K562 (cell line): ENCODE results near the gene CACNG5. TPM values are rescaled to one million over a fixed set of nuclear protein-coding genes. Genes with fewer than 3 reads are reported as not detected.

Experiments
- ATAC-seq: fragments of 200-7000 bp; cut with Tn5 transposase; 3 replicates; pipeline ENCODE4 v1.9.1; 2020; ENCODE audit warnings: moderate library complexity
- BruUV-seq: library from RNA; stranded (reverse); fragments of 400-500 nt; replicated peaks from 2 replicates; lab custom pipeline; 2021; lab: Mats Ljungman, UMichigan
- CTCF ChIA-PET: fragments of 300-600 bp; formaldehyde crosslinking; extraction: SDS; loops from one replicate; lab custom pipeline; 2021; ENCODE audit warnings: low intra/inter-chr PET ratio; lab: Yijun Ruan, JAX
- POLR2A ChIA-PET: fragments of 300-600, 350-650 bp; sonication (Branson Sonifier 250); formaldehyde crosslinking; extraction: SDS; loops from one replicate; lab custom pipeline; 2021; ENCODE audit warnings: antibody characterized with exemption, inconsistent platforms; lab: Yijun Ruan, JAX
- DNase-seq, 4 experiments: peaks; one replicate each; pipeline versions ENCODE4 v3.0.0 to v3.0.0-alpha.2; 2011 to 2018; ENCODE audit warnings: low spot score in 3 of 4, mixed read lengths in 3 of 4; ENCODE audit errors: extremely low read depth in 1 of 4
- FAIRE-seq: peaks from 2 replicates; lab custom pipeline; 2011; peaks lifted over from hg19 to GRCh38; lab: Jason Lieb, UNC
- H2AFZ ChIP-seq: 2 replicates; pipeline ENCODE4 v1.6.0; 2011; ENCODE audit warnings: low read depth, low read length, control low read depth, inconsistent platforms
- H3K27ac ChIP-seq: fragments of 200-600 bp; 3 replicates; pipeline ENCODE4 v1.8.0; 2011; ENCODE audit warnings: low read depth, mild to moderate bottlenecking, control low read depth, inconsistent platforms, low read length, moderate library complexity, mixed read lengths; ENCODE audit errors: extremely low read depth
- H3K27me3 ChIP-seq, 2 experiments: fragments of 300-600 bp in 1 of 2; 2 replicates in 1 of 2; 3 replicates in 1 of 2; pipeline versions ENCODE4 v1.6.0 to v1.8.0; 2011; ENCODE audit warnings: inconsistent platforms in 2 of 2, low read length in 2 of 2, mild to moderate bottlenecking in 1 of 2, mixed read lengths in 1 of 2, moderate library complexity in 1 of 2; ENCODE audit not compliant: control insufficient read depth in 2 of 2, insufficient read depth in 2 of 2
- H3K36me3 ChIP-seq: fragments of 300-600 bp; 3 replicates; pipeline ENCODE4 v1.8.0; 2011; ENCODE audit warnings: mild to moderate bottlenecking, low read length, inconsistent platforms; ENCODE audit not compliant: control insufficient read depth, insufficient read depth
- H3K4me1 ChIP-seq, 2 experiments: fragments of 200-600 bp in 1 of 2; replicated peaks in 1 of 2; 2 replicates in 1 of 2; 3 replicates in 1 of 2; pipeline versions ENCODE4 v1.5.1 to v1.8.0; 2011; ENCODE audit warnings: inconsistent platforms in 2 of 2, low read length in 2 of 2, mild to moderate bottlenecking in 1 of 2, mixed read lengths in 1 of 2, moderate library complexity in 1 of 2; ENCODE audit not compliant: control insufficient read depth in 2 of 2, insufficient read depth in 2 of 2
- H3K4me2 ChIP-seq: 2 replicates; pipeline ENCODE4 v1.6.1; 2011; ENCODE audit warnings: low read length, control low read depth, inconsistent platforms, mixed read lengths; ENCODE audit not compliant: insufficient read depth
- H3K4me3 ChIP-seq: fragments of 200-600 bp; sonication (generic), shearing (Covaris generic); 2 replicates; pipeline ENCODE4 v1.5.1; 2016; ENCODE audit warnings: control low read depth, inconsistent platforms
- H3K79me2 ChIP-seq: fragments of 200-600 bp; 3 replicates; pipeline ENCODE4 v1.8.0; 2011; ENCODE audit warnings: low read length, inconsistent platforms; ENCODE audit not compliant: control insufficient read depth, insufficient read depth
- H3K9ac ChIP-seq, 2 experiments: 2 replicates each; pipeline versions ENCODE4 v1.6.0 to v1.6.1; 2011; ENCODE audit warnings: low read depth in 2 of 2, low read length in 2 of 2, control low read depth in 1 of 2, inconsistent platforms in 1 of 2, mild to moderate bottlenecking in 1 of 2, mixed read lengths in 1 of 2; ENCODE audit not compliant: insufficient read depth in 1 of 2
- H3K9me1 ChIP-seq: one replicate; pipeline ENCODE4 v1.6.0; 2011; ENCODE audit warnings: inconsistent platforms, mild to moderate bottlenecking, low read length, moderate library complexity; ENCODE audit not compliant: control insufficient read depth, insufficient read depth
- H3K9me3 ChIP-seq: replicated peaks from 2 replicates; pipeline ENCODE4 v1.5.1; 2011; ENCODE audit warnings: low read depth, low read length, inconsistent platforms; ENCODE audit not compliant: control insufficient read depth, insufficient read depth
- H4K20me1 ChIP-seq: replicated peaks from 2 replicates; pipeline ENCODE4 v1.6.1; 2011; ENCODE audit warnings: low read length, inconsistent platforms, mixed read lengths; ENCODE audit not compliant: control insufficient read depth, insufficient read depth
- BHLHE40 ChIP-seq: IDR thresholded peaks from 2 replicates; pipeline ENCODE4 v1.6.1; 2011; ENCODE audit warnings: low read length, improper control_type of control experiment
- CEBPG ChIP-seq, 3 experiments: fragments of 200-800 bp in 1 of 3; sonication (Bioruptor generic) in 1 of 3; sonication (generic) in 1 of 3; formaldehyde crosslinking in 1 of 3; IDR thresholded peaks in 2 of 3; conservative IDR thresholded peaks in 1 of 3; 2 replicates each; pipeline versions ENCODE4 v1.6.1 to v1.8.0; 2016 to 2022; ENCODE audit warnings: missing compliant biosample characterization in 2 of 3, missing genetic modification characterization in 2 of 3, mild to moderate bottlenecking in 1 of 3, missing genetic modification reagents in 1 of 3
- HDAC6 ChIP-seq: IDR thresholded peaks from 2 replicates; pipeline ENCODE4 v1.6.1; 2012; ENCODE audit warnings: low read depth, mild to moderate bottlenecking, control low read depth, inconsistent platforms, low read length, moderate library complexity
- MAFG ChIP-seq: fragments of 450-650 bp; conservative IDR thresholded peaks from 2 replicates; pipeline ENCODE4 v1.6.1; 2016; ENCODE audit warnings: missing genetic modification characterization, missing compliant biosample characterization
- WHSC1 ChIP-seq: IDR thresholded peaks from one replicate; pipeline ENCODE4 v1.6.1; 2012; ENCODE audit warnings: low read length, control low read depth, inconsistent platforms
- ZNF316 ChIP-seq: fragments of 450-650 bp; IDR thresholded peaks from 2 replicates; pipeline ENCODE4 v1.6.1; 2016
- WGBS: fragments of 100-300 bp; shearing (Covaris generic); methylation state at CpG from one replicate; pipeline ENCODE4 v1.1.6; 2016; ENCODE audit warnings: low coverage, mixed read lengths; ENCODE audit not compliant: insufficient coverage; ENCODE audit errors: missing lambda C conversion rate; 5-methylcytosine and 5-hydroxymethylcytosine counted together
- in situ Hi-C: fragments of 300-500 bp; cut with MboI; formaldehyde crosslinking; loops from 4 replicates; pipeline ENCODE4 v1.15.0; 2018; ENCODE audit warnings: inconsistent platforms, mixed read lengths
- intact Hi-C: fragments of 100-400 bp; cut with micrococcal nuclease; formaldehyde crosslinking; loops from 2 replicates; pipeline ENCODE4 v1.14.2; 2022
- polyA plus RNA-seq, 8 experiments: library from polyadenylated mRNA; depleted of rRNA in 4 of 8; stranded (reverse) in 5 of 8; unstranded in 3 of 8; fragments of >200 nt; fragmentation: Nextera tagmentation in 2 of 8; fragmentation: Illumina TruSeq in 1 of 8; extraction: Ambion mirVana in 2 of 8; extraction: Trizol in 1 of 8; gene quantifications; 2 replicates each; pipeline versions ENCODE4 v1.2.1 to v1.2.3, GENCODE V29; 2011 to 2014; ENCODE audit warnings: inconsistent platforms in 1 of 8, missing spikeins in 1 of 8
- total RNA-seq, 7 experiments: library from RNA; depleted of rRNA in 6 of 7; stranded (reverse); fragments of >200 nt in 6 of 7; fragmentation: Illumina TruSeq in 2 of 7; extraction: Trizol in 2 of 7; gene quantifications; 2 replicates each; pipeline versions ENCODE4 v1.2.1 to v1.2.3, GENCODE V29; 2011 to 2021; ENCODE audit warnings: low replicate concordance in 1 of 7
- TF ChIP-seq, protein P1 (sequence below): fragments of 250-450 bp; sonication (Bioruptor Pico); IDR thresholded peaks from 2 replicates; pipeline ENCODE4 v1.8.0; 2022; ENCODE audit warnings: moderate library complexity, mild to moderate bottlenecking, inconsistent platforms
- TF ChIP-seq, protein P2 (sequence below), 2 experiments: fragments of 450-650 bp in 1 of 2; sonication (generic) in 1 of 2; formaldehyde crosslinking in 1 of 2; IDR thresholded peaks in 1 of 2; conservative IDR thresholded peaks in 1 of 2; 2 replicates each; pipeline versions ENCODE4 v1.6.1 to v1.8.1; 2016 to 2023; ENCODE audit warnings: mild to moderate bottlenecking in 2 of 2, moderate library complexity in 2 of 2, inconsistent platforms in 1 of 2, missing genetic modification reagents in 1 of 2

Gene CACNG5
- total and polyA plus RNA-seq, 9 of the 15 experiments (the other 6 are each of a cell fraction or from before 2014, with no cell fraction given), result not detected

DNA sequence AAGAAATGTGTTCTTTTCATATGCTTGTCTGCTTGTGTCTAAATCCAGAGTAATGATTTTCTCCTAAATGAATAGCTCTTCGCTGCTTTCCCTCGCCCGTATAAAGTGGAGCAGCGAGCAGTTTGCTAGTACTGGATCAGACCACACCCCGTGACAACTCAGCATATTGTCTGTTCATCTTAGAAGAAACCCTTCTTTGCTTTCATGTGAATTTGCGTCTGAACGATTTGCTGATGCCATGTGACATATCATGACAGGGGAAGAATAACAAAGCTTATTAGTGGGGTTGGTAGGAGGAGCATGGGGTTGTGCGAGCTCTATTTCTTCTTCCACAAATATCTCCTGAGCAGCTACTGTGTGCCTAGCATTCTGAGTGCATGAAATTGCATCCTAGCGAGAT, 85.5 kb downstream of the CACNG5 start:
- no TSS peak for BruUV-seq
- ChIA-PET POLR2A (interaction anchor here (1.0 kb wide), 1 partner anchor 14 kb away, joined by 3 read pairs; no protein-coding TSS in a partner anchor), CTCF (no interaction called here)
- Histone ChIP-seq H3K9me3 (no peaks in the 10 kb centered on the region), H3K9me1 (no peaks in the 10 kb centered on the region), H3K4me1 (no peaks in the 10 kb centered on the region), H3K27ac (no peak overlapping the region), H3K36me3 (no peaks in the 10 kb centered on the region), H4K20me1 (no peaks in the 10 kb centered on the region), H2AFZ (no peak overlapping the region), H3K4me3 (no peak overlapping the region), H3K4me2 (no peak overlapping the region), H3K27me3 (peaks cover 12 to 42% of the 10 kb centered on the region in 2 experiments; a peak in 4 of 5 replicates), H3K79me2 (no peaks in the 10 kb centered on the region), H3K9ac (no peak overlapping the region)
- TF ChIP-seq MAFG (0 out of 2 replicates have a peak, but pooled peaks have one; percentile 12), HDAC6 (no peak), WHSC1 (no peak), ZNF316 (peak; percentile 17; the same call in 1 of the 2 replicates)
- TF ChIP-seq, protein P1, sequence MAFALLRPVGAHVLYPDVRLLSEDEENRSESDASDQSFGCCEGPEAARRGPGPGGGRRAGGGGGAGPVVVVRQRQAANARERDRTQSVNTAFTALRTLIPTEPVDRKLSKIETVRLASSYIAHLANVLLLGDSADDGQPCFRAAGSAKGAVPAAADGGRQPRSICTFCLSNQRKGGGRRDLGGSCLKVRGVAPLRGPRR, result no peak
- in situ Hi-C loops (no loop called here), intact Hi-C loops (no loop called here)
- FAIRE-seq, result no peak
- 1% methylated on average over 9 of the region's 9 CpGs for WGBS
- no peak for ATAC-seq
- DNase-seq, result no peak

GRCh38 chr17:66920950-66921349, 86.0 kb downstream of the CACNG5 start:
- Histone ChIP-seq H2AFZ (no peak overlapping the region), H3K4me3 (no peak overlapping the region), H3K79me2 (no peaks in the 10 kb centered on the region), H3K9me3 (no peaks in the 10 kb centered on the region), H4K20me1 (no peaks in the 10 kb centered on the region), H3K27ac (no peak overlapping the region), H3K27me3 (peaks cover 12 to 37% of the 10 kb centered on the region in 2 experiments; a peak in 4 of 5 replicates), H3K36me3 (no peaks in the 10 kb centered on the region), H3K9me1 (no peaks in the 10 kb centered on the region), H3K9ac (no peak overlapping the region), H3K4me1 (no peaks in the 10 kb centered on the region), H3K4me2 (no peak overlapping the region)
- TF ChIP-seq BHLHE40 (no peak), CEBPG (CRISPR knock-in tag; IDR thresholded peaks at IDR 0.05) (no peak), CEBPG (tag; conservative IDR thresholded peaks at IDR 0.05 in 1 of 2, IDR thresholded peaks at IDR 0.05 in 1 of 2) (0 out of 4 replicates have a peak, but pooled peaks of 1 of the 2 experiments have one; percentile 23)
- TF ChIP-seq, protein P2, sequence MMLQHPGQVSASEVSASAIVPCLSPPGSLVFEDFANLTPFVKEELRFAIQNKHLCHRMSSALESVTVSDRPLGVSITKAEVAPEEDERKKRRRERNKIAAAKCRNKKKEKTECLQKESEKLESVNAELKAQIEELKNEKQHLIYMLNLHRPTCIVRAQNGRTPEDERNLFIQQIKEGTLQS (IDR thresholded peaks at IDR 0.05), result peak; percentile 12; the same call in 1 of the 2 replicates
- TF ChIP-seq, protein P2 (CRISPR knock-in tag; conservative IDR thresholded peaks at IDR 0.05), result no peak
- in situ Hi-C loops (no loop called here), intact Hi-C loops (no loop called here)
- no peak for FAIRE-seq
- CTCF ChIA-PET, result no interaction called here
- ATAC-seq, result peak; percentile 36; the same call in 1 of the 3 replicates
- POLR2A ChIA-PET, result interaction anchor here (0.6 to 1.0 kb wide), 2 partner anchors 15 to 85 kb away, joined by 3 read pairs; no protein-coding TSS in a partner anchor
- BruUV-seq, result no TSS peak
- DNase-seq, result no peak
- WGBS, result 2% methylated on average over 4 of the region's 4 CpGs
